Measurements from ENCODE around the gene CPSF4. TPM values are rescaled to one million over a fixed set of nuclear protein-coding genes. Genes with fewer than 3 reads are reported as not detected.

CPSF4 gene
- total RNA-seq, 1 donor = 23.3 TPM

DNA sequence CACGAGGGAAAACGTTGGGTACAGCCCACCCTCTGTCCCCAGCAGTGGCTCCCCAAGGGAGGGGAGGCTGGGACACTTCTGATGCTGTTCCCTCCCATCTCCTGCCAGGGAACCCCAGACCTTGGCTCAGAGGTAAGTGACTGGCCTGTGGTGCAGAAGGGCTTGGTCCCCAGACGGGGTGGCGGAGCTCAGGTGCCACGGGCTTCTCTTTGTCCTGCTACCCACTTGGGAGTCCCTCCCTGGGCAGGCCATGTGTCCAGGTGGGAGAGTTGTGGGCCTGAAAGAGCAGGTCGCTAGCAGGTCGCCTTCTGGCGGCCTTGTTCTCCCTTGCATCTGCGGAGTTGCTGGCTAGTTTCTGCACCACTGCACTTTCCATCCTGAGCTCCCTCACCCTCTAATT, 17.1 kb downstream of the CPSF4 start:
- no peak overlapping the region for H3K4me3 ChIP-seq (ENCODE audit: low read depth, low read length)
- TF ChIP-seq, protein P1, sequence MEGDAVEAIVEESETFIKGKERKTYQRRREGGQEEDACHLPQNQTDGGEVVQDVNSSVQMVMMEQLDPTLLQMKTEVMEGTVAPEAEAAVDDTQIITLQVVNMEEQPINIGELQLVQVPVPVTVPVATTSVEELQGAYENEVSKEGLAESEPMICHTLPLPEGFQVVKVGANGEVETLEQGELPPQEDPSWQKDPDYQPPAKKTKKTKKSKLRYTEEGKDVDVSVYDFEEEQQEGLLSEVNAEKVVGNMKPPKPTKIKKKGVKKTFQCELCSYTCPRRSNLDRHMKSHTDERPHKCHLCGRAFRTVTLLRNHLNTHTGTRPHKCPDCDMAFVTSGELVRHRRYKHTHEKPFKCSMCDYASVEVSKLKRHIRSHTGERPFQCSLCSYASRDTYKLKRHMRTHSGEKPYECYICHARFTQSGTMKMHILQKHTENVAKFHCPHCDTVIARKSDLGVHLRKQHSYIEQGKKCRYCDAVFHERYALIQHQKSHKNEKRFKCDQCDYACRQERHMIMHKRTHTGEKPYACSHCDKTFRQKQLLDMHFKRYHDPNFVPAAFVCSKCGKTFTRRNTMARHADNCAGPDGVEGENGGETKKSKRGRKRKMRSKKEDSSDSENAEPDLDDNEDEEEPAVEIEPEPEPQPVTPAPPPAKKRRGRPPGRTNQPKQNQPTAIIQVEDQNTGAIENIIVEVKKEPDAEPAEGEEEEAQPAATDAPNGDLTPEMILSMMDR (IDR thresholded peaks at IDR 0.05; ENCODE audit: insufficient read depth, low read length) = no peak
- no peak for DNase-seq (ENCODE audit: low read depth)

DNA sequence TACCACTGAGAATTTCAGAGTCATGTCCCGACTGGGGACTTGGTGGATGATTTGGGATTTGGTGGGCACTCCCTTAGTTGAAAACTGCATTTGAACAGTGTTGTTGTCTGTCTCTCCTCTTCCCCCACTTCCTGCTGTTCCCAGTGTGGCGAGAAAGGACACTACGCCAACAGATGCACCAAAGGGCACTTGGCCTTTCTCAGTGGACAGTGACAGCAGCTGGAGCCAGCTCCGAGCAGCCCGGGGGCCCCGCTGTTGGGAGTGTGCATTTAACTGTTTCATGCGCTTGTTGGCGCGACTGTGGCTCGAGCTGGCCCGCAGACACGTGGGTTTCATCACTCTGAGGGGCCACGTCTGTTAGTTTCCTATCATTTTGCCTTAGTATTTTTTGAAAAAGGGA, 17.5 kb downstream of the CPSF4 start:
- no peak for DNase-seq (ENCODE audit: low read depth)
- TF ChIP-seq, protein P1 (IDR thresholded peaks at IDR 0.05; ENCODE audit: insufficient read depth, low read length) = no peak

DNA sequence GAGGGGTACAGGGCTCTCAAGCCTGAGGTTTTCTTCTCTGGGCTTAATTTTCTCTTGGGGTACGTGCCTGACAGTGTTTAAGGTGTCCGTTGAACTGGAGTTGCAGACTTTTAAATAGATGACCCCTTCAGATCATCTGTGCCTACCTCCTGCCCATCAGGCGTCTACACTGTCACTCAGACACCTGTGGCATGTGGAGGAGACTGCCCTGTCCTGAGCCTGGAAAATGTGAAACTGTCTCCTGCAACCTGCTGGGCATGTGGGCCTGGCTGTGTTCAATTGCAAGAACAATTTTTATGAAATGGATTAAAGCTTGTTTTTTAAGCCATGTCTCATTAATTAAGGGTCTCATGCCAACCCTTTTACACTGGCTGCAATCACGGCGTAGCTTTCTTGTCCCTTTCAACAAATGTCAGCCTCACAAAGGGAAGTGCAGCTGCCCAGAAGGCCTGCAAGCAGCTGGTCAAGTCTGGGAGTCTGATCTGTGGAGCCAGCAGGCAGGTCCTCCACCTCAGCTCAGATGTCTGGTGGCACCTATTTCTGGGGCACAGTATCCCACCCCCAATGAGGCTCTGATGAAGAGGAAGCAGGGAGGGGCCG, 18.4 kb downstream of the CPSF4 start:
- DNase-seq (ENCODE audit: low read depth) = no peak
- TF ChIP-seq, protein P1 (IDR thresholded peaks at IDR 0.05; ENCODE audit: insufficient read depth, low read length) = no peak
- no peak overlapping the region for H3K4me3 ChIP-seq (ENCODE audit: low read depth, low read length)

More for the DNA sequence above, 17.5 kb downstream of the CPSF4 start:
- H3K4me3 ChIP-seq (ENCODE audit: low read depth, low read length) = no peak overlapping the region

DNA sequence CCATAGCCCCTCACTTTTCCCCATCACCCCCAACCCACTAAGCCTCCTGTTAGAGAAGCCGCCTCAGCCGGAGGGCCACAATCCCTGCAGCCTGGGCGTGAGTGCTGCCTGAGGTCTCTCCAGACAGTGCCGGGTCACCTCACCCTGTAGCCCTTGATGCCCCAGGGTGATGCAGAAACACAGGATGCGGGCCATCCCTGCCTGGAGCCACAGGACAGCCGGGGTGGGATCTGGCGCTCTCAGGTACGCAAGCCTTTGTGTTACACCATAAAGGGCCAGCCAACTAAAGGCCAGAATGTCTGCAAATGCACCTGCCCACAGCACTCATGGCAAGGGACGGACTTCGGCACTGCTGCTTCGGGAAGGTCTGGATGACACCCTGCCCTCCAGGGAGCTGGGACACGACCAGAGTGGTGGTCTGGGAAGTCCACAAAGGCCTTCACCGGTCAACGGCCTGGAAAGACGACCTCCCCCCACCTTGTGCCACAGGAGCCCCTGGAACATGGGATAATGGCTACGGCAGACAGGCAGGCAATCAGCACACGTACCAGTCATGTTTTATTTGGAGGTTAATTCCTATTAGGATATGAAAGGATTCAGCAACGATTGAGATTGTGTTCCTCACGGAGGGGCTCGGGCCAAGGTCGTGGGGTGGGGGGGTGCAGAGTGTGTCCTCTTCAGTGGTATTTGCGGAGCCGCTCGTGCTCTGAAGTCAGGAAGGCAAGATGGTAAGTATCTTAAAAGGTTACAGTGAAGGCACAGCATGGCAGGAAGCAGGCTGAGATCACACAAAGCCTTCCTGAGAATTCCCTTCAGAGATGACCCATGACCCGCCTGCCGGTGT, 19.1 kb downstream of the CPSF4 start:
- H3K4me3 ChIP-seq (ENCODE audit: low read depth, low read length) = no peak overlapping the region
- DNase-seq (ENCODE audit: low read depth) = no peak
- TF ChIP-seq, protein P1 (IDR thresholded peaks at IDR 0.05; ENCODE audit: insufficient read depth, low read length) = no peak

DNA sequence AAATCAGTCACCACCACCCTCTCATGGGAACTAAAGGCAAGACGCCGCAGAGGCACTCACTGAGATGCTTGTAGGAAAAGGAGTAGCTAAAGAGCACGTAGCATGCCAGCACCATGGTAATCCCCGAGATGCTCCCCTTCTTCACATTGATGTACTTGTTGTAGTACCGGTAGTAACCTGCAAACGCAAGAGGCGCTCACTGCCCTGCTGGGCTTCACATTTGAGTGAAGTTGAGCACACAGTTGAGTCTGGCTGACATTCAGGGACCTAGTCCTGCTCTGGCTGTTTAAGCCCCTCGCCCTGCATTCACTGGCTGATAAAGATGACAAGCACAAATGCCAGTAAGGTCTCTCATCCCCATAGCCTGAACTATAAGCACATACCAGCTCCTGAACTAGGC, 20.3 kb downstream of the CPSF4 start:
- no peak overlapping the region for H3K4me3 ChIP-seq (ENCODE audit: low read depth, low read length)
- TF ChIP-seq, protein P1 (IDR thresholded peaks at IDR 0.05; ENCODE audit: insufficient read depth, low read length) = peak; percentile 37
- peak; percentile 18 for DNase-seq (ENCODE audit: low read depth)

DNA sequence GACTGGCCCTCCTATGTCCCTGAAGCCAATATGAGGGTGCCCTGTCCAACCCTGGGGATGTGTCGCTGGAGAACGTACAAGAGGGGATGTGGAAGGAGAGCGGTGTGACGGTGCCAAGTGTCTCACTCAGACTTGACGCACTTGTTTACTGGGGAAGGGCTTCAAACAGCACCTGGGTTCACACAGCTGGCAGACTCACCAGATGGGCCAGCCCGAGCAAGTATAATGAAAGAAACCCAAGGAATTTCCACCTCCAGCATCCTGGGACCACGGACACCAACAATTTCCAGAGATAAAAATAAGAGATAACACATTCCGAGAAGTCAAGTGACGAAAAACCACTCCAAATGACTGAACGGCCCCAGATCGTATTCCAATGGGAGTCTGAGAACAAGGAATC, 21.9 kb downstream of the CPSF4 start:
- DNase-seq (ENCODE audit: low read depth) = no peak
- H3K4me3 ChIP-seq (ENCODE audit: low read depth, low read length) = no peak overlapping the region
- TF ChIP-seq, protein P1 (IDR thresholded peaks at IDR 0.05; ENCODE audit: insufficient read depth, low read length) = no peak
